ENCODE measurements around the gene PUS1. TPM values are rescaled to one million over a fixed set of nuclear protein-coding genes. Genes with fewer than 3 reads are reported as not detected.

The PUS1 gene
- total and polyA plus RNA-seq, 7 donors, result 11.7 to 46.8 (median 20.1) TPM

DNA sequence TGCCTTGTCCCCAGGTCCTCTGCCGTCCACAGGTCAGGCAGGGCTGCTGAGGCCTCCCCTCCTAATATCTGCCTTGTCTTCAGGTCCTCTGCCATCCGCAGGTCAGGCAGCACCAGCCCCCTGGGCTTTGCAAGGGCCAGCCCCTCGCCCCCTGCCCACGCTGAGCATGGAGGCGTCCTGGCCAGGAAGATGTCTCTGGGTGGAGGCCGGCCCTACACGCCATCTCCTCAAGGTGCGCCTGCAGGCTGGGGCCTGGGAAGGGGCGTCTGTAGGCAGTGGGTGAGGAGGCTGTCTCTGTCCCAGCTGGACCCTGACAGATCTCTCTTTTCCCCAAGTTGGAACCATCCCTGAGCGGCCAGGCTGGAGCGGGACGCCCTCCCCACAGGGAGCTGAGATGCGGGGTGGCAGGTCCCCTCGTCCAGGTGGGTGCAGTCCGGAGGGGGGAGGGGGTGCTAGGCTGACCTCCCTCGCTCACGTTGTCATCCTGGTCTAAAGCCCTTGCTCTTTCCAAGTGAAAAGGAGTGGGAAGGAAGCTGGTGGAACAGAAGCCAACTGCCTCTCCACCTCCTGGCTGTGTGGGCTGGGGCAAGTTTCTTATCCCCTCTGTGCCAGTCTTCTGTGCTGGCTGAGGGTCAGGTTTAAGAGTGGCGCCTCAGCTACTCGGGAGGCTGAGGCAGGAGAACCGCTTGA lies 13.9 kb upstream of the PUS1 start:
- 90 to 94% (median 93%) methylated on average over 14 to 20 of the region's 20 CpGs for WGBS, 3 donors
- Histone ChIP-seq H3K4me1 (peaks cover 9% of the 10 kb centered on the region), H3K36me3 (ENCODE audit: insufficient read depth in 1 of 2, low read depth in 1 of 2) (peaks cover 0 to 91% of the 10 kb centered on the region in 2 donors), H3K27me3 (ENCODE audit: insufficient read depth in 3 of 3, low read length in 2 of 3) (no peaks in the 10 kb centered on the region), H3K27ac (no peak overlapping the region), H3K4me3 (no peak overlapping the region), H3K9me3 (no peaks in the 10 kb centered on the region)
- TF ChIP-seq, protein P1, sequence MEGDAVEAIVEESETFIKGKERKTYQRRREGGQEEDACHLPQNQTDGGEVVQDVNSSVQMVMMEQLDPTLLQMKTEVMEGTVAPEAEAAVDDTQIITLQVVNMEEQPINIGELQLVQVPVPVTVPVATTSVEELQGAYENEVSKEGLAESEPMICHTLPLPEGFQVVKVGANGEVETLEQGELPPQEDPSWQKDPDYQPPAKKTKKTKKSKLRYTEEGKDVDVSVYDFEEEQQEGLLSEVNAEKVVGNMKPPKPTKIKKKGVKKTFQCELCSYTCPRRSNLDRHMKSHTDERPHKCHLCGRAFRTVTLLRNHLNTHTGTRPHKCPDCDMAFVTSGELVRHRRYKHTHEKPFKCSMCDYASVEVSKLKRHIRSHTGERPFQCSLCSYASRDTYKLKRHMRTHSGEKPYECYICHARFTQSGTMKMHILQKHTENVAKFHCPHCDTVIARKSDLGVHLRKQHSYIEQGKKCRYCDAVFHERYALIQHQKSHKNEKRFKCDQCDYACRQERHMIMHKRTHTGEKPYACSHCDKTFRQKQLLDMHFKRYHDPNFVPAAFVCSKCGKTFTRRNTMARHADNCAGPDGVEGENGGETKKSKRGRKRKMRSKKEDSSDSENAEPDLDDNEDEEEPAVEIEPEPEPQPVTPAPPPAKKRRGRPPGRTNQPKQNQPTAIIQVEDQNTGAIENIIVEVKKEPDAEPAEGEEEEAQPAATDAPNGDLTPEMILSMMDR (IDR thresholded peaks at IDR 0.05), result no peak
- intact Hi-C loops (cut with DNase I), result no loop called here
- no peak for DNase-seq
- ATAC-seq, result no peak

DNA sequence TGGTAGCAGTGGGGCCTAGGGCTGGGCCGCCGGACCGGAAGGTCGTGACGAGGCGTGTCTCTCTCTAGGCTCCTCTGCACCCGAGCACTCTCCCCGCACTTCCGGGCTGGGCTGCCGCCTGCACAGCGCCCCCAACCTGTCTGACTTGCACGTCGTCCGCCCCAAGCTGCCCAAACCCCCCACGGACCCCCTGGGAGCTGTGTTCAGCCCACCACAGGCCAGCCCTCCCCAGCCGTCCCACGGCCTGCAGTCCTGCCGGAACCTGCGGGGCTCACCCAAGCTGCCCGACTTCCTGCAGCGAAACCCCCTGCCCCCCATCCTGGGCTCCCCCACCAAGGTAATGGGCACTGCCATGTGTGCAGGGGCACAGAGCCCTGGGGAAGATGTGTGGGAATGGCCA lies 13.3 kb upstream of the PUS1 start:
- WGBS, 3 donors, result 88 to 91% (median 90%) methylated on average over 21 of the region's 21 CpGs
- no peak overlapping the region for H3K27ac ChIP-seq
- no peak overlapping the region for H3K4me3 ChIP-seq
- intact Hi-C loops (cut with DNase I), result no loop called here
- no peaks in the 10 kb centered on the region for H3K9me3 ChIP-seq
- ATAC-seq (no peak), DNase-seq (no peak)
- H3K4me1 ChIP-seq, result peaks cover 9% of the 10 kb centered on the region
- peaks cover 0 to 91% of the 10 kb centered on the region in 2 donors for H3K36me3 ChIP-seq (ENCODE audit: insufficient read depth in 1 of 2, low read depth in 1 of 2)
- TF ChIP-seq, protein P1 (IDR thresholded peaks at IDR 0.05), result no peak
- no peaks in the 10 kb centered on the region for H3K27me3 ChIP-seq (ENCODE audit: insufficient read depth in 3 of 3, low read length in 2 of 3)

DNA sequence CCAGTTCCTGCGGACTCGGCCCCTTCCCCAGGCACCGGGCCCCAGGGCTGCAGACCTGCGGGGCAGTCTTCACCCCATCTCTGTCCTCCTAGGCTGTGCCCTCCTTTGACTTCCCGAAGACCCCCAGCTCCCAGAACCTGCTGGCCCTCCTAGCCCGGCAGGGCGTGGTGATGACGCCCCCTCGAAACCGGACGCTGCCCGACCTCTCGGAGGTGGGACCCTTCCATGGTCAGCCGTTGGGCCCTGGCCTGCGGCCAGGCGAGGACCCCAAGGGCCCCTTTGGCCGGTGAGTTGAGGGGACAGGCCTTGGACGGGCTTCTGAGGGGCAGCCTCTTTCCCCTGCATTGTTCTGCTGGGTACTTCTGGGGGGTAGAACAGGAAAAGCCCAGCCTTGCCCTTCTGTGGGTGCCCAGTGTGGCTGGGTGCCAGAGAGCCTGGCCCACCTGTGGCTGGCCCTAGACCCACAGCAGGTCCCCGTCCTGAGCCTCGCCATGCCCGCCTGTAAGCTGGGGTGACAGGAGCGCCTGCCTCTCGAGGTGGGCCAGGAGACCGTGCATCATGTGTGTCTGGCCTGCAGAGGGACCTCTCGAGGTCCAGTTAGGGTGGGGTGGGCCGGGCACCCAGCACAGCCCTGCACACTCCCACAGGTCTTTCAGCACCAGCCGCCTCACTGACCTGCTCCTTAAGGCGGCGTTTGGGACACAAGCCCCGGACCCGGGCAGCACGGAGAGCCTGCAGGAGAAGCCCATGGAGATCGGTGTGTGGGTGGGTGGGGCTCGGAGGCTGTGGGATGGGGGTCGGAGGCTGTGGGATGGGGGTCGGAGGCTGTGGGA lies 12.6 kb upstream of the PUS1 start:
- Histone ChIP-seq H3K4me1 (peaks cover 9% of the 10 kb centered on the region), H3K9me3 (no peaks in the 10 kb centered on the region), H3K27ac (no peak overlapping the region), H3K27me3 (ENCODE audit: insufficient read depth in 3 of 3, low read length in 2 of 3) (no peaks in the 10 kb centered on the region), H3K4me3 (no peak overlapping the region), H3K36me3 (ENCODE audit: insufficient read depth in 1 of 2, low read depth in 1 of 2) (peaks cover 0 to 91% of the 10 kb centered on the region in 2 donors)
- TF ChIP-seq, protein P1 (IDR thresholded peaks at IDR 0.05), result no peak
- intact Hi-C loops (cut with DNase I), result no loop called here
- peak; percentile 10 to 46 for DNase-seq
- no peak for ATAC-seq
- WGBS, 3 donors, result 87 to 91% (median 90%) methylated on average over 32 to 36 of the region's 36 CpGs

DNA sequence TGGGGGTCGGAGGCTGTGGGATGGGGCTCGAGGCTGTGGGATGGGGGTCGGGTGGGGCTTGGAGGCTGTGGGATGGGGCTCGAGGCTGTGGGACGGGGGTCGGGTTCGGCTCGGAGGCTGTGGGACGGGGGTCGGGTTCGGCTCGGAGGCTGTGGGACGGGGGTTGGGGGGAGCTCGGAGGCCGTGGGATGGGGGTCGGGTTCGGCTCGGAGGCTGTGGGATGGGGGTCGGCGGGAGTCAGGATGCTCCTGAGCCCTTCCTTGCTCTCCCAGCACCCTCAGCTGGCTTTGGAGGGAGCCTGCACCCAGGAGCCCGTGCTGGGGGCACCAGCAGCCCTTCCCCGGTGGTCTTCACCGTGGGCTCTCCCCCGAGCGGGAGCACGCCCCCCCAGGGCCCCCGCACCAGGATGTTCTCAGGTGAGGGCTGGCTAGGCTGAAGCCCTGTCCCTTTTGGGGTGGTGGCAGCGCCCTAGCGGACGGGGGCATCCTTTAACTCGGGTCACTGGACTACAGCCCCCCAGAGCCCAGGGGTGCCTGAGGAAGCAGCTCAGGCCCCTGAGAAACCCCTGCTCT lies 11.9 kb upstream of the PUS1 start:
- TF ChIP-seq, protein P1 (IDR thresholded peaks at IDR 0.05), result no peak
- ATAC-seq (no peak), DNase-seq (peak; percentile 14 to 46)
- Histone ChIP-seq H3K9me3 (no peaks in the 10 kb centered on the region), H3K27me3 (ENCODE audit: insufficient read depth in 3 of 3, low read length in 2 of 3) (no peaks in the 10 kb centered on the region), H3K27ac (no peak overlapping the region), H3K36me3 (ENCODE audit: insufficient read depth in 1 of 2, low read depth in 1 of 2) (peaks cover 0 to 91% of the 10 kb centered on the region in 2 donors), H3K4me3 (no peak overlapping the region), H3K4me1 (peaks cover 3% of the 10 kb centered on the region)
- 79 to 81% (median 80%) methylated on average over 21 to 31 of the region's 31 CpGs for WGBS, 3 donors
- intact Hi-C loops (cut with DNase I), result no loop called here
